OCI-LY7 (cell line): ENCODE measurements around the gene RFESD.

Experiments
- EZH2phosphoT487 ChIP-seq: fragments of 200-600 bp; sonication (generic); IDR thresholded peaks from 2 replicates; pipeline ENCODE4 v1.6.1; 2018; ENCODE audit warnings: low read depth, borderline replicate concordance, mild to moderate bottlenecking, mixed run types, antibody characterized with exemption, low read length, moderate library complexity, mixed read lengths
- TF ChIP-seq, protein P1 (sequence below): fragments of 200-600 bp; sonication (generic); conservative IDR thresholded peaks from 2 replicates; pipeline ENCODE4 v1.5.1; 2014; ENCODE audit warnings: mild to moderate bottlenecking, antibody characterized with exemption, low read length, moderate library complexity, mixed read lengths

DNA sequence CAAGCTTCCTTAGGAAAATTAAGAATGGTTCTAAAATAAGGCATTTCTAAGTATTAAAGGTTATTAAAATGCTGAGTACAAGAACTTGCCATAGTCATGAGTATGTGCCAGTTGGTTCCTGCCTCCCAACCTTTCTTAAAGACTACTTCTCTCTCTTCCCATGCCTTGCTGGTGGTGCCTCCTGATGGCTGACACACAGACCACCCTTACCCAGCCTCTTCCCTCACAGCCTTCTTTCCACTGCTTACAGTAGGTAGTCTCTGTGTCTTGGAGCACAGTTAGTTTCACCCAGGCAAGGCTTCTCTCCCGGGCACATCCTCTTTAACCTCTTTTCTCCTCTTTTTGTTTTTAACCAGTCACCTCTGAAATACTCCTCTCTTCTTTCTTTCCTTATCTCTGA is 47.3 kb upstream of the RFESD start:
- TF ChIP-seq, protein P1, sequence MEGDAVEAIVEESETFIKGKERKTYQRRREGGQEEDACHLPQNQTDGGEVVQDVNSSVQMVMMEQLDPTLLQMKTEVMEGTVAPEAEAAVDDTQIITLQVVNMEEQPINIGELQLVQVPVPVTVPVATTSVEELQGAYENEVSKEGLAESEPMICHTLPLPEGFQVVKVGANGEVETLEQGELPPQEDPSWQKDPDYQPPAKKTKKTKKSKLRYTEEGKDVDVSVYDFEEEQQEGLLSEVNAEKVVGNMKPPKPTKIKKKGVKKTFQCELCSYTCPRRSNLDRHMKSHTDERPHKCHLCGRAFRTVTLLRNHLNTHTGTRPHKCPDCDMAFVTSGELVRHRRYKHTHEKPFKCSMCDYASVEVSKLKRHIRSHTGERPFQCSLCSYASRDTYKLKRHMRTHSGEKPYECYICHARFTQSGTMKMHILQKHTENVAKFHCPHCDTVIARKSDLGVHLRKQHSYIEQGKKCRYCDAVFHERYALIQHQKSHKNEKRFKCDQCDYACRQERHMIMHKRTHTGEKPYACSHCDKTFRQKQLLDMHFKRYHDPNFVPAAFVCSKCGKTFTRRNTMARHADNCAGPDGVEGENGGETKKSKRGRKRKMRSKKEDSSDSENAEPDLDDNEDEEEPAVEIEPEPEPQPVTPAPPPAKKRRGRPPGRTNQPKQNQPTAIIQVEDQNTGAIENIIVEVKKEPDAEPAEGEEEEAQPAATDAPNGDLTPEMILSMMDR: no peak
- TF ChIP-seq EZH2phosphoT487: no peak
